ENCODE results near the gene LYL1. TPM values are rescaled to one million over a fixed set of nuclear protein-coding genes. Genes with fewer than 3 reads are reported as not detected.

LYL1 gene
- total RNA-seq, 1 experiment from 2014 or later, result 0.23 TPM

GRCh38 chr19:13053761-13054625 is 48.7 kb downstream of the LYL1 start:
- DNase-seq (ENCODE audit: low read depth, low spot score), result peak; percentile 38
- H3K27ac ChIP-seq (ENCODE audit: low read length), result peak overlapping the region; percentile 99
- H3K9me3 ChIP-seq (ENCODE audit: control insufficient read depth, insufficient read depth, low read depth, low read length), result no peaks in the 10 kb centered on the region
- in situ Hi-C loops (cut with HindIII; ENCODE audit: low pct_unique_long_range_greater_than_20kb, low sequenced_read_pairs), result no loop called here
- TF ChIP-seq CTCF (IDR thresholded peaks at IDR 0.05) (no peak), TCF7L2 (IDR thresholded peaks at IDR 0.05; ENCODE audit: low read depth, low read length) (peak; percentile 74), POLR2AphosphoS5 (IDR thresholded peaks at IDR 0.05; ENCODE audit: low read depth, low read length) (peak; percentile 65; the same call in 1 of the 2 replicates)
- H3K4me3 ChIP-seq (ENCODE audit: low read depth in 2 of 2, low read length in 2 of 2), result peak overlapping the region in 1 of 2 experiments; percentile 20; a peak in 1 of 4 replicates
- peaks cover 94% of the 10 kb centered on the region for H3K4me1 ChIP-seq (ENCODE audit: control insufficient read depth, insufficient read depth, low read length)
- intact Hi-C loops (cut with micrococcal nuclease; ENCODE audit: unreplicated experiment), result no loop called here
- no peaks in the 10 kb centered on the region for H3K36me3 ChIP-seq (ENCODE audit: control insufficient read depth, insufficient read depth, low read length)
- ATAC-seq, result peak; percentile 74
- POLR2A ChIA-PET, result no interaction called here
- H3K27me3 ChIP-seq (ENCODE audit: control insufficient read depth, insufficient read depth, low read length), result no peaks in the 10 kb centered on the region
- BruUV-seq (replicated peaks), result no TSS peak
- CTCF ChIA-PET, result interaction anchor here (0.5 to 1.2 kb wide), 4 partner anchors 28 to 1496 kb away, joined by 3 to 5 read pairs (median 3); no protein-coding TSS in a partner anchor

DNA sequence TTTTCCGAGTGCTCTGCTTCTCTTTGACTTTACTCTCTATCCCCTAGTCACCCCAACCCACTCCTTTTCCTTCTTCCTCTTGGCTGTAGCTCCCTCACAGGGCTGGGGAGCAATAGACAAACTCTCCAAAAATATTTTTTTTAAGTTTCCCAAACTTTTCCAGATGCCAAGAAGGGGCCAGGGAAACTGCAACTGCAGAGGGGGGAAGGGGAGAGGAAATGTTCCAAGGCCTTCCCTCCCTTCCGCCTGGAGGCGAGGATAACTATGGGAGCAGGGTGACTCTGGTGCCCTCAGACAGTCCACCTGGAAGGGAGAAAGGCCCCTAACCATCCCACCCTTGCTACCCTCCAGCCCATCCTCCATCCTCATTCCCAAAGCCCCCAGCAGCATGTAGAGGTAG is 49.4 kb downstream of the LYL1 start:
- Histone ChIP-seq H3K4me1 (ENCODE audit: control insufficient read depth, insufficient read depth, low read length) (peaks cover 88% of the 10 kb centered on the region), H3K36me3 (ENCODE audit: control insufficient read depth, insufficient read depth, low read length) (no peaks in the 10 kb centered on the region), H3K9me3 (ENCODE audit: control insufficient read depth, insufficient read depth, low read depth, low read length) (no peaks in the 10 kb centered on the region), H3K27me3 (ENCODE audit: control insufficient read depth, insufficient read depth, low read length) (no peaks in the 10 kb centered on the region), H3K27ac (ENCODE audit: low read length) (peak overlapping the region; percentile 99), H3K4me3 (ENCODE audit: low read depth in 2 of 2, low read length in 2 of 2) (no peak overlapping the region)
- BruUV-seq (replicated peaks), result no TSS peak
- no peak for TF ChIP-seq POLR2AphosphoS5 (IDR thresholded peaks at IDR 0.05; ENCODE audit: low read depth, low read length)
- no peak for TF ChIP-seq CTCF (IDR thresholded peaks at IDR 0.05)
- TF ChIP-seq SIN3A (IDR thresholded peaks at IDR 0.05; ENCODE audit: borderline replicate concordance, insufficient read depth, low read depth, low read length), result no peak
- no peak for TF ChIP-seq REST (IDR thresholded peaks at IDR 0.05; ENCODE audit: insufficient read depth in 1 of 2, low read depth in 2 of 2, low read length in 1 of 2)
- TF ChIP-seq TCF7L2 (IDR thresholded peaks at IDR 0.05; ENCODE audit: low read depth, low read length), result no peak
- intact Hi-C loops (cut with micrococcal nuclease; ENCODE audit: unreplicated experiment), result no loop called here
- POLR2A ChIA-PET, result no interaction called here
- CTCF ChIA-PET, result interaction anchor here (0.5 to 0.6 kb wide), 2 partner anchors 27 to 1497 kb away, joined by 3 read pairs; no protein-coding TSS in a partner anchor
- DNase-seq (ENCODE audit: low read depth, low spot score), result no peak
- in situ Hi-C loops (cut with HindIII; ENCODE audit: low pct_unique_long_range_greater_than_20kb, low sequenced_read_pairs), result no loop called here
- ATAC-seq, result no peak
